8988T (cell line): ENCODE results near the gene DNAJB5.
"Not testable (repeated sequence)": the region's sequence is repeated elsewhere in the genome, so short reads cannot be mapped to it uniquely, and the experiment has no call there.

Experiments
- DNase-seq: peaks from one replicate; pipeline ENCODE4 v3.0.0; 2011

DNAJB5 gene

DNA sequence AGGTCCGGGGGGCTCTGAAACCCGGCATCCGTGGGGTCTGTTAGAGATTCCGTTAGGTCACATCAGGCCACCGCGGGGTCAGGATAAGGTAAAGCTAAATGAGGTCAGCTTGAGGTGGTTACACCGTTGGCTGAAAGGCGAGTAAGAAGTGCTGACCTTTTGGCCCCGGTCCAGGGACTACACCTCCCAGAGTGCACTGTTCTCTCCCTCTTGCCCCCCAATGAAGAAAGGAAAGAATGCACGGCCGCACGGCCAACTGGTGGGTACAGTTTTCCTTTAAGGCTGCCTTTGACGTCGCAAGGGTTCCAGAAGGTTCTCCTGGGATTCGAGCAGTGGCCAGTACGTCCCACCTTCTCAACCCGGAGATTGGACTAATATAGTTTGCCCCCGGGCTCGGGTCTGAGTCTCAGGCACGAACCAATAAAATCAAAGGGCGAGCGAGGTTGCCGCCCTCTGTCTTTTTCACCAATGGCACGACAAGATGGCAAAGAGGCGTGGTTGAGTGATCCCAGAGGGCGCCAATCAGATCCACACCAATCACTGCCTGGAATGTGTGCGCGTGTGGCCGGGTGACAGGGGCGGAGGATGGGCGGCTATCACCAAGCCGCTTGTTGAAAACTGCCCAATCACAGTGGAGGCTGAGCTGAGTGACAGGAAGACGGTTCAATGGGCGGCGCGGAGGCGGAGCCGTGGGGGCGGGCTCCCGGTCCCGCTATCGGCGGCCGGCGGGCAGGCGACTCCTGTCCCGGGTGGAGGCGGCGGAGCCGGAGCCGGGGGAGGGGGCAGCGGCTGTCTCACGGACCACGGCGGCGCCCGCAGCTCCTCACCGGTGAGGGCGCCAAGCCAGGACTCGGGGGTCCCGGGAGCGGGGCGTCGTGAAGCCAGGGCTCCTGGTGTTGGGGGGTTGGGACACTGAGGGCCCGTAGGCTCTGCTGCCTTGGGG is at the start of gene DNAJB5:
Gene DNAJB5, plus strand, starts transcription at position 743 of the 943 bp plus-strand sequence. CDS start 886 bp downstream, outside the sequence.
- peak; percentile 97 for DNase-seq

DNA sequence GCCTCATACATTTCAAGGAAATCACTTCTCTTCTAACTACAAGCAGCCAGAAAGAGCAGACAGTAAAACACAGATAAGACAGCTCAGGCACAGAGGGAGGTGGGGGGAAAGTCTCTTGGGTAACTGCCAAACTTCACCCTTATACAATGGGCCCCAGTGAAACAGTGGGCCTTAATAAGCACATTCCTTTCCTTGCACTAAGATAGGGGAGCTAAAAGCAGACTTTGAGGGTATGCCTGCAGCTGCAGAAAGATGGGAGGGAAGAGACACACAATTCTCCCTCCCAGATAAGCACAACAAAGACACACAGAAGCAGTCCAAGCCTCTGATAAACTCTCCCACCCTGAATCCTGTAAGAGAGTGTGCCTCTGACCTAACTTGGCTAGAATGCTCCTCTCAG is 49.6 kb upstream of the DNAJB5 start:
- DNase-seq = not testable (repeated sequence)

DNA sequence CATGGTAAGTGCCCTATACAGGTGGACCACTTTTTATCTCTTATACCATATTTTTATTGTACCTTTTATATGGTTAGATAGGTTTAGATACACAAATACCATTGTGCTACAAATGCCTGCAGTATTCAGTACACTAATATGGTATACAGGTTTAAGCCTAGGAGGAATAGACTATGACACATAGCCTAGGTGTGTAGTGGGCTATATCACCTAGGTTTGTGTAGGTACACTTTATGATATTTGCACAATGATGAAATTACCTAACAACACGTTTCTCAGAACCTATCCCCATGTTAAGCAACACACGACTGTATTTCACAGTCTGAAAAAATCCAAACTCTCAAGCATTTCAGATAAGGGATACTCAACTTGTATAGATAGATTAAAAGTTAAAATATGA is 41.1 kb upstream of the DNAJB5 start:
- DNase-seq = no peak

DNA sequence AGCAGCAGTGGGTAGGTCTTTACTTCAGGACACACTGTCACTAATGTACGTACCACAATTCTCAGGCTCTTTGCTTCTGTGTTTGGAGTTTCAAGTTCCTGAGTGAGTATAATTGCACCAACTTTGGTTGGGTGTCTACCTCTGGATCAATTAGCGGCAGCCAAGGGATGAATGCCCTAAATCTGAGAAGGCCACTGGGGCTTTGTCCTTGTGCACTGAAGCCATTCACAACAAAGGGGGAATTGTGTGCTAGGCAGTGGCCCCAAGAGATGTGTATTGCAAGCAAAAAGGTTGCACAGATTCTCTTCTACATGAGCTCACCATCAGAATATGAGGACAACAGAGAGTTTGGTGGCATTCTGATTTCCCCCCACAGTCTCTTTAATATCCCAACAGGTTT is 35.3 kb upstream of the DNAJB5 start:
- DNase-seq = no peak

DNA sequence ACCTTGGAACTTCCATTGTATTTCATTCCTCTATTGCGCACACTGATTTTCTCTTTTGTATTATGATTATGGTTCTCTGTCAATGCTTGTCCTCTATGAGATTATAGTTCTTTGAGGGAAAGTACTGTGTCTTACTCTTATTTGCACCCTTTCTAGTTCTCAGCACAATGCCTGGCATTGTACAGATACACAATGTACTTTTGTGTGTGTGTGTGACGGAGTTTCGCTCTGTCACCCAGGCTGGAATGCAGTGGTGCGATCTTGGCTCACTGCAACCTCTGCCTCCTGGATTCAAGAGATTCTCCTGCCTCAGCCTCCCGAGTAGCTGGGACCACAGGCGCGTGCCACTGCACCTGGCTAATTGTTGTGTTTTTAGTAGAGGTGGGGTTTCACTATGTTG is 33.5 kb upstream of the DNAJB5 start:
- DNase-seq = not testable (repeated sequence)

DNA sequence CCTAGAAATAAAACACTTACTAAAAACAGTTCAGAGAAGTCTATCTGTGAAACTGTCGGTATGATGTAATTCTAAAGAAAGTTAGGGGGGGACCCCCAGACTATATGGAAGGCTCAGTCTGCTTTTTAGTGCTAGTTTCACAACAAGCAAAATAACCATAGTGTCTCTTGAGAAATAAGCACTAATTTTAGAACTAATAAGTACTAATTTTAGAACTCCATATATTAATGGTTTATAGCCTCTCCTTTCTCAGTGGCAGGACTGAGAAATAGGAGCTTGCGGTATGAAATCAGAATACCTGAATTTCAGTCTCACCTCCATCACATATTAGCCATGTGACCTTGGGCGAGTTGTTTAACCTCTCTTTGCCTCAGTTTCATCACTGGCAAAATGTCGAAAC is 32.9 kb upstream of the DNAJB5 start:
- DNase-seq = no peak

DNA sequence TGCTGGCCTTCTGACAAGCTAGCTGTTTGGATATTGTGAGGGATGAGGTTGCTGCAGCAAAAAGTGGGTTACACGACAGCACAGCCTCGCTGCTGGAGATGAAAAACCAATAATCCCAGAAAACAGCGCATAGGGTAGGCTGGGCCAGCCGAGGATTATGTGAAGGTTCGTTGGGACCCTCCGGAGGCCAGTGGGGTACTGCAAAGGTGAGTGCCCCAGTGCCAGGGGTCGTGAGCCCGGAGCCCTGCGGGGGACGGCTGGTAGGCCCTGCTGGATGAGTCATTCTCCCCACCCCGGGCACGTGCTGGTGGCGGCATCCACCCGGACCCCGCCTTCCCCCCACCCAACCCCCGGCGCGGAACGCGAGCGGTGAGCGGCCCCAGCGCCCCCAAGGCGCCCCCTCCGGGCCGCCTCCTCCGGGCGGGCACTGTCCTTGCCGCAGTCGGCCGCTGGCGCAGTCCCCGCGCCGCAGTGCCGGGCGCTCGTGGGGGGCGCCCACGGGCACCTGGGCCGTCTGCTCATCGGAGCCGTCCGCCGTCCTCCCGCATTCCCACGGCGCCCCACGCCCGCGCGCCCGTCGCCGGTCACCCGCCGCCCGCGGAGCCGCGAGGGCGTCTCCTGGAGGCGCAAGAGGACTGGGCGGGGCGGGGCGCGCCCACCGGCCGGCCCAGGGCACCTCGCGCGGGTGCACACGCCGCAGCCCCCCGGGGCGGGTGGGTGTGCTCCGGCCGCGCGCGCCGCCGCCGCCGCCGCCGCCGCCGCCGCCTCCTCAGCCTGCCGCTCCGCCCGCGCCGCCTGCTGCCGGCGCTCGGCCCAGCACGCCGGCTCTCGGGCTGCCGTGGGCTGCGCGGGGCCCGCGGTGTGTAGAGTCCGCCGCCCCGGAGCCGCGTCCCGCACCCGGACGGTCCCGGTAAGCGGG is 31.8 kb upstream of the DNAJB5 start, which contains the start of gene PHF24:
Gene PHF24, plus strand, starts transcription at position 794 of the 919 bp plus-strand sequence. CDS start 13,014 bp downstream, outside the sequence.
- DNase-seq = no peak

DNA sequence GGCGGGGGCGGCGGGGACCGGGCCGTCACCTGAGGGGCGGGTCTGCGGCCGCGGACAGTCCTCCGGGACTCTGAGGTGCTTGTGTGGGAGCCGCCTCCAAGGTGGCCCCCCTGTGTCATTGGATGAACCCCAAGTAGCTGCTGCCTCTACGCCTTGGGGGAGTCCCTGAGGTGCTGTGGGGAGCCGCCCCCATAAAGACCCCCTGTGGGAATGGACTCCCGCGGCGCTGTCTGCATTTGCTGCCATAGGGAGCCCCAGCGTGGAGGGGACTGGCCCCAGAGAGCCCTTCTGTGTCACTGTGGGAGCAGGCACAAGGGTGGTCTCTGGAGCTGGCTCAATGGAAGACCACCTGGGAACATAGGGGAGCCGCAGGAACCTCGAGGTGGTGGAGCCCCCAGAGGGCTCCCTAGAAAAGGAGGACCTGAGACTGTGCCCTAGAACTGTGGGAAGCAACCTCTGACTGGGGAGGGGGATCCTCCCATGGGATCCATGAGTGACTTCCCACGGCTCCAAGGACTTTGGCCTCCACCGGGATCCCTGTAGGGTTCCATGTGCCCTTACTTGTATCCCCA is 31.0 kb upstream of the DNAJB5 start:
- DNase-seq = no peak

DNA sequence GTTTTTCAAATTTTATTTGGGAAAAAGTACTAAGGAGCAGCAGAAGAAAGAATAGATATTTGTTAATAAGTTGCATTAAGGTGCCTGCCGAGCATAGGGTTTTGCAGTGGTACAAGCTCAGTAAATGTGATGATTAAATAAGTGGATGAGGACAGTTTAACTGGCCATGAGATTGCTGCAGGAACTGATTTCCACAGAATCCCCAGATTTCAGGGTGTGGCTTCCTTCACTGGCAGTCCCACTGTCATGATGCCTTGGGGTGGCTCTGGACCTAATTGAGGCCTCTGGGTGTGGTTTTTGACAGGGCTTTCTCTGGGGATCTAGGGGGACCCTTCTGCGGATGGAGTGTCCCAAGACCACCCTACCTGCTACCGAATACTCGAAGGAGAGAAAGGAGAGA is 30.1 kb upstream of the DNAJB5 start:
- no peak for DNase-seq

DNA sequence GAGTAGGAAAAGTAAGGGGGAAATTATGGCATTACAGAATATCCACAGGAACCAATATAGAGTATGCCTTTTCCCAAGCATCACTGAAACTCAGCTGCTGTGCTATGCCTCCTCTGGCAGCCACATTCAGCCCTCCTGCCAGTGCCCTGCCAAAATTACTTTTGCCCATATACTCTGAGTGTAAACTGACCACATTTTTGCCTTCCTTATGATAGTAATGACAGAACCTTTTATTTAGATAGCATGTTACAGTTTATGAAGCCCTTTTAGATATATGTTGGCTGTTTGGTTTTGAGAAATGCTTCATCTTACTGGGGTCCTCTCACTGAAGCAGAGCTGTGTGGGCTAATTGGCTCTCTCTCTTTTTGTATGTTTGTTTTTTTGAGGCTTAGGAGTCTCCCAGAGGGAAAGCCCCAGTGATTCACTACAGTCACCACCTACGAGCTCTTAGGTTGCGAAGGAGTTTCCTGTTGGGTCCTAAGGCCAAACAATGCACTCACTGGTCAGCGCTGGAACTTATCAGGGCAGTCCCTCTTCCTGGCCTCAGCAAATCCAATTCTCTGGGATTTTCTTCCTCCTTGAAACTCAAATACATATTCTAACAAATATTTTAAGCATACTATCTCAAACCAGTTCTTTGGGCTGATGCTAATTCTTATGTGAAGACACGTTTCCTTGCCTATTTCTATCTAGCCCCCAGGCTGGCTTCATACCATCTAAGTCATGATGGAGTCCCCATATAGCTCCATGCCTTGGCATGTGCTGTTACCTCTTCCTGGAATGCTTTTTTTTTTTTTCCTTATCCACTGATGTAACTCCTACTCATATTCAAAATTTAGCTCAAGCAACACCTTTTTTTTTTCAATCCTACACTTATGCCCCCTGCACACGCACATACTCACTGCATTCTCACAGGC is 27.7 kb upstream of the DNAJB5 start:
- no peak for DNase-seq

DNA sequence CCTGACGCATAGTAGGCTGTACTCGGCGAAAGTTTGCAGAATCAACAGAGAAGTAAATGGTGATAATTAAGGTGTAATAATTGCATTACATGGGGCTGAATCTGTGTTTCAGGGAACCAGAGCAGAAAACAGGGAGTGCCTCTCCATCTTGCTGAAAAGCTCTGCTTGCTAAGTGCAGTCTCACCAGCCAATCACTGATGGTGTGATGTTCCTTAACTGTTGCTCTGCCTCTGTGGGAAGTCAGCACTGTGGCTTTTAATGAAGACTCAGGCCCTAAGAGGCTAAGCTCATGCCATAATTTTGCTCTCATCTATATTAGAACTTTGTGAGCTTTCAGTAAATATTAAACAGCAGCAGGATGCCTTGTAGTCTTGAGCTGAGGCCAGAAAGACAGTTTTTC is 27.0 kb upstream of the DNAJB5 start:
- DNase-seq = no peak

DNA sequence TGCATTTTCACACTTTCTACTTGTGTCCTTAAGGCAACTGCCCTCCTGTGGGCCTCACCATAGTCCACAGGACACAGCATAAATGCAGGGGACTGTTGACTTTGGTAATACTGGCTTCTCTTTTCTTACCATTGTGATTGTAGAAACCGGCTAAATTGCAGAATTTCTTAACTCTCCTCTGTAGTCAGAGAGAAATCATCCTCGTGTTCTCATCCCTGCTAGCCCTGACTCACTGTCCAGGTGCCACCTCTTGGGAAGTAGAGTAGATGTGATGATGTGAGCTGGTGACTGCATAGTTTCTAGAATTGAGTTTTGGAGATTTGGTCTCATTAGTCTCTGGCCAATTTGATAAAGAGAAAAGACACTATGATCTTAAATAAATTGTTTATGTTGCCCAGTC is 26.0 kb upstream of the DNAJB5 start:
- no peak for DNase-seq

DNA sequence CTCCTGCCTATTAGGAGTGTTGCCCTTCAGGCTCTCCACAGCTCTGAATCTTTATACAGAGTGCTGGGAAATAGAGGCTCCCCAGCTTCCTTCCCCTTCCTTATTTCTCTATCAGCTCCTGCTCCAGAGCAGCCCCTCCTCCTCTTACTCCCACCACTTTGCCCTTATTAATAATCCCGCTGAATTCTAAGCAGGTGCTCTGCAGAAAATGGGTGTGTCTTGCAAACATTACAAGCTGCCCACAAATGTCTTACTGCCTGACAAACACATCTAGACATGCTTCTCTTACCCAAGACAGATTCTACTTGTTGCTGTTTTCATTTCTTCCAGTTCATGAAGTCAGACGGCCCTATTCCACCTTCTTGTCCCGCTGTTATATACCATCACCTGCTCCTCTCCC is 25.1 kb upstream of the DNAJB5 start:
- no peak for DNase-seq

DNA sequence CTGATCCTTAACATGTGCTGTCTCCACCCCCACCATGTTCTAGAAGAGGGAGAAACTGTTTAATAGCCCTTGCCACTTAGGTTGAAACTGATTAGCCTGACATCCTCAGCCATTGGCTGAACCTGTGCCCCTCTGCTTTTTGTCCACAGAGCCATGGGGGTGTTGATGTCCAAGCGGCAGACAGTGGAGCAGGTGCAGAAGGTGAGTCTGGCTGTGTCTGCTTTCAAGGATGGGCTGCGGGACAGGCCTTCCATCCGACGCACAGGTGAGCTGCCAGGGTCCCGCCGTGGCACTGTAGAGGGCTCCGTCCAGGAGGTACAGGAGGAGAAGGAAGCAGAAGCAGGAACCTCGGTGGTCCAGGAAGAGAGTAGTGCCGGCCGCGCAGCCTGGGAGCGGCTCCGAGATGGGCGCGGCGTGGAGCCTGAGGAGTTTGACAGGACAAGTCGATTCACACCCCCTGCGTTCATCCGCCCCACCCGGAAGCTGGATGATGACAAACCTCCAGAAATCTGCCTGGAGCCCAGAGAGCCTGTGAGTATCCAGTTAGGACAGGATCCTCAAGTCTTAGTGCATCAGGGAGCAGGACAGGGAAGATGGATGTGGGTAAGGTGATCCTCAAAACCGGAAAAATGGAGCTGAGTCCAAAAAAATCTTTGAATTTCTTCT is 18.3 kb upstream of the DNAJB5 start:
- no peak for DNase-seq

DNA sequence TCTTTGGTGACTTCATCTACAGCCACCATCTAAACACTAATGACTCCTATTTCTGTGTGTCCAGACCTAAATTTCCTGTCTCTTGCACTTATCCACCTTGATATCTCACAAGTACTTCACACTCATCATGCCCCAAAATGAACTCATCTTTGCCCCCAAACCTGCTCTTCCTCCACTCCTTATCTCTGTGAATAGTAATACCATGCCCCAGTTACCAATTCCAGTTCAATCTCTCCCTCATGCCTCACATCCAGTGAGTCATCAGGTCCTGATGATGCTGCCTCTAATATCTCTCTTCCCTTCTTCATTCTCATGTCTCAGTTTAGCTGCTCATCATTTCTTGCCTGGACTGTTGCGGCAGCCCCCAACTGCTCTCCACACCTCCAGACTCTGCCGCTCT is 14.9 kb upstream of the DNAJB5 start:
- no peak for DNase-seq

DNA sequence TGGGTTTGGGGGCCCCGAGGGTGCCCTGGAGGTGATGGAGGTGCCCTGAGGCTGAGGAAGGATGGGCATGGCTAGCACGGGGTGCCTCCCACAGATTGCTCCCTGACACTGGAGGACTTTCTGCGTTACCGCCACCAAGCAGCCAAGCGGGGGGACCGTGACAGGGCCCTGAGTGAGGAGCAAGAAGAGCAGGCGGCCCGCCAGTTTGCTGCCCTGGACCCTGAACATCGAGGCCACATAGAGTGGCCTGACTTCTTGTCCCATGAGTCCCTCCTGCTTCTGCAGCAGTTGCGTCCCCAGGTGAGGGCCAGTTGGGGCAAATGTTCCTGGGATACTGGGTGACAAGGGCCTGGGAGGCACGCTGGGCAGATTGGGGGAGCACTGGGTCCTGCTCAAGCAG is 13.1 kb upstream of the DNAJB5 start:
- DNase-seq = no peak

DNA sequence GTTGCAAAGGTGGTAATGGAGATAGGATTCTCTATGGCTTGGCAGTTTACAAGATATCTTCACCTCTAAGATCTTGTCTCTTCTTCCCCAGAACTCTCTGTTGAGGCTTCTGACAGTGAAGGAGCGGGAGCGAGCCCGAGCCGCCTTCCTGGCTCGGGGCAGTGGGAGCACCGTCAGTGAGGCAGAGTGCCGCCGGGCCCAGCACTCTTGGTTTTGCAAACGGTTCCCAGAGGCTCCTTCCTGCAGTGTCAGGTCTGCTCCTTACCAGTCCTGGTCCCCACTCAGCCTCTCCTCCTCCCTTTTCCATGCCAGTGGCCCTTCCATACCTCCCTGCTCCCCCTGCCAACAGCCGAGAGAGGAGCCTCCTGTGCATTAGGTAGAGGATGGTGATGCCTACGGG is 12.6 kb upstream of the DNAJB5 start:
- no peak for DNase-seq

DNA sequence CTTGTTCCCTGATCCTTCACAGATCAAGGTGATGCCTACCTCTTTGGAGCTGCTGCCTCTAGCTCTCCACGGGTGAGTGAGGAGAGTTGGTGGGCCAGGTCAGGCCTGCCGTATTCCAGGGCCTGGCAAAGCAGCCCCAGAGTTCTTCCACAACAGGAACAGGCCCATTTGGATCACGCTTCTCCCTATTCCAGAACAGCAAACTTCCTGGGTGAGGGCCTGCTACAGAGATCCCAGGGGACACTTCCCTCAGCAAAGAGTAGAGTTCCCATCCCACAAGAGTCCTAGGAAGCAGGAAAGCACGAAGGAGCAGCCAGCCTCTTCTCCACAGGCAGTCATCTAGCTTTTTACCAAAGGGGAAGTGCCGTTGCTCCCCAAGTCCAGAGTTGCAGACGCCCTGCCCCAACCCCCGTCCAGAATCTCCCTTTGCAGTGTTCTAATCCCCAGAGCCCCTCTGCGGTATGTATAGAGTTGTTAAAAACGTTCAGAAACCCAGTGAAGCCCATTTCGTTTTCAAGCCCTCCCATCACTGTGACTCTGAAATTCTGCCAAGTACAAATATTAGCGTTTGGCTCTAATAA is 9.3 kb upstream of the DNAJB5 start:
- no peak for DNase-seq

DNA sequence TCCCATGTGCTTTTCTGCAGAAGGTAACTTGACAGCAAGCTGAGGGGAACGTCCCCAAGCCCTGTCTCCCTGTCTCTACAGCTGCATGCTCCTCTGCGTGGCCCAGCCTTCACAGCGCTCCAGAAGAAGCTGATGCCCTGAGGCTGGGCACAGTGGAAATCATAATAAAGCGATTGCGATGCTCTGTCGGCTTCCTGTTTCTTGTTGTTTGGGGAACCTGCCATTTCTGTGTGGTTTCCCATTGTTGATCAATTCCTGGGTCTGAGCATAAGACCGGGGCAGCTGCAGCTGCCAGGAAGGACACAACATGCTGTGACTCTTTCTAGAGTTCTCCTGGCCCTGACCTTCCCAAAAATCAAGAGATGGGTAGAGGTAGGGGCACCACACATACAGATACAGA is 7.2 kb upstream of the DNAJB5 start:
- no peak for DNase-seq

DNA sequence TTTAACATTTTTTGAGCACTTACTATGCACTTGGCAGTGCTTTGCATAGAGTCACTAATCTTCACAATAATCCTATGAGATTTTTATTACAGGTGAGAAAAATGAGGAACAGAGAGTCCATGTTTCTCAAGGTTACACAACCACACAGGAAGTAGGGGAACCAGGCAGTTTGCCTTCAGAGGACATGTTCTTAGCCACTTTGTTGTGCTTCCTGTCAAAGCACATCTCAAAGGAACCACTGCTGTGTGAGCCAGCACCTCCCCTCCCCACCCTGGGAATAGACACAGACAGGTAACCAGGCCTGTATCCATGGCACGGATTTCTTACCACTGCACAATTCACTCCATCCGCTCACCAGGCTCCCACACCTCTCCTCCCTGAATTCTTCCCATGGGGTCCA is 6.3 kb upstream of the DNAJB5 start:
- DNase-seq = no peak

DNA sequence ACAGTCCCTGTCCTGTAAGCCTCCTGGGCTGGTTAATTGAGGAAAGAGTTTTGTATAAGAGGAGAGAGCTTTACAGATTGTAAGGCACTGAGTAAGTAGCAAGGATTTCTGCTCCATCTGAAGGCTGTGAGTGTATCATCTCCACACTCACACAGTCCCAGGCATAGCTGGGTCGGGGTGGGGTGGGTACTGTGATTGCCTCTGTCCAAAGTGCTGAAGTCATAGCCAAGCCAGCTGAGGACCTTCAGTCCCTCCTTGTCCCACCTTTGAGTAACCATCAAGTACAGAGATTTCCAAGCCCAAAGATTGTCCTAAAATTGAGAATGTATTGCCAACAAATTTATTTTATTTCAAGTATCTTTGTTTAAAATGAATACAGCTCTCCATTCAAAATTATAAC is 5.5 kb upstream of the DNAJB5 start:
- DNase-seq = no peak
